HG02571 (cell line): Measurements from ENCODE around the gene NRARP.
"Not testable (repeated sequence)": the region's sequence is repeated elsewhere in the genome, so short reads cannot be mapped to it uniquely, and the experiment has no call there.

Experiments used
- ATAC-seq: cut with Tn5 transposase; IDR thresholded peaks from one replicate; pipeline ENCODE4 v1.9.1; 2021; ENCODE audit warnings: mild to moderate bottlenecking, moderate library complexity; ENCODE audit not compliant: unreplicated experiment

The NRARP gene

GRCh38 chr9:137302118-137302448 is at the start of gene NRARP:
Gene NRARP, minus strand, starts transcription at chr9:137302271. Its CDS starts 343 bp downstream, at chr9:137301928.
- peak; percentile 69 for ATAC-seq

- no peak for ATAC-seq
Observed at GRCh38 chr9:137350696-137351584, 48.9 kb upstream of the NRARP start.

- no peak for ATAC-seq
Observed at GRCh38 chr9:137349471-137350033, 47.5 kb upstream of the NRARP start.

GRCh38 chr9:137348769-137349470 is 46.8 kb upstream of the NRARP start:
- no peak for ATAC-seq

GRCh38 chr9:137347928-137348327 is 45.9 kb upstream of the NRARP start:
- no peak for ATAC-seq

GRCh38 chr9:137342482-137342881 is 40.4 kb upstream of the NRARP start:
- no peak for ATAC-seq

- ATAC-seq, result no peak
Observed at GRCh38 chr9:137341227-137341626, 39.2 kb upstream of the NRARP start.

GRCh38 chr9:137339908-137340462 is 37.9 kb upstream of the NRARP start:
- not testable (repeated sequence) for ATAC-seq

GRCh38 chr9:137339045-137339907 is 37.2 kb upstream of the NRARP start:
- ATAC-seq, result no peak

- no peak for ATAC-seq
Observed at GRCh38 chr9:137336735-137337134, 34.7 kb upstream of the NRARP start.

GRCh38 chr9:137333016-137333671 is 31.1 kb upstream of the NRARP start:
- no peak for ATAC-seq

- no peak for ATAC-seq
Observed at GRCh38 chr9:137331929-137332328, 29.9 kb upstream of the NRARP start.

GRCh38 chr9:137330689-137331088 is 28.6 kb upstream of the NRARP start:
- ATAC-seq, result no peak

GRCh38 chr9:137329590-137329989 is 27.5 kb upstream of the NRARP start:
- ATAC-seq, result not testable (repeated sequence)

GRCh38 chr9:137327641-137328550 is 25.8 kb upstream of the NRARP start:
- ATAC-seq, result not testable (repeated sequence)

- ATAC-seq, result no peak
Observed at GRCh38 chr9:137326445-137327065, 24.5 kb upstream of the NRARP start.

GRCh38 chr9:137325799-137326198 is 23.7 kb upstream of the NRARP start:
- ATAC-seq, result no peak

GRCh38 chr9:137325124-137325523 is 23.1 kb upstream of the NRARP start:
- no peak for ATAC-seq
